ENCODE measurements around the gene PRR30.

DNA sequence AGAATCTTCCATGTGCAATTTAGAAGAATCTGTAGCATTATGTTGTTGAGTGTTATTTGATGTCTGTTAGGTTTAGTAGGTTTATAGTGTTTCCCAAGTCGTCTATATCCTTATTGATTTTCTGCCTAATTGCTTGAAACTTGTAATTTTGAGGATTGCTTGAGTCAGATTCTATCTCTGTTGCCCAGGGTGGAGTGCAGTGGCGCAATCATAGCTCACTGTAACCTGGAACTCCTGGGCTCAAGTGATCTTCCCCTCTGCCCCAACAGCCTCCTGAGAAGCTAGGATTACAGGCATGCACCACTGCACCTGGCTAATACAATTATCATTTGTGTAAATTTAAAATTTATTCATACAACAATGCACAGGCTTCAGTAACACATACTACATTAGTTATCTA lies 6.5 kb upstream of the PRR30 start:
- no peak for TF ChIP-seq POLR2A (IDR thresholded peaks at IDR 0.05)
- no peak for TF ChIP-seq CTCF (IDR thresholded peaks at IDR 0.05)

Measured in Peyer's patch (tissue), 4 donors.